SK-N-SH treated with all-trans-retinoic acid at 6 μM for 48 hours (cell line): ENCODE results near the gene SALL1.

Experiments
- ARNTL ChIP-seq: fragments of 450-650 bp; formaldehyde crosslinking; IDR thresholded peaks from 2 replicates; pipeline ENCODE4 v1.5.0; 2020; ENCODE audit warnings: low read depth, mild to moderate bottlenecking, moderate library complexity, borderline replicate concordance
- TOX ChIP-seq: fragments of 250-450 bp; sonication (Bioruptor Pico); IDR thresholded peaks from 2 replicates; pipeline ENCODE4 v1.8.0; 2021; ENCODE audit warnings: mild to moderate bottlenecking, moderate library complexity, borderline replicate concordance
- ZFP3 ChIP-seq: fragments of 250-450 bp; sonication (Bioruptor Pico); IDR thresholded peaks from 2 replicates; pipeline ENCODE4 v1.5.0; 2020; ENCODE audit warnings: mild to moderate bottlenecking, moderate library complexity

DNA sequence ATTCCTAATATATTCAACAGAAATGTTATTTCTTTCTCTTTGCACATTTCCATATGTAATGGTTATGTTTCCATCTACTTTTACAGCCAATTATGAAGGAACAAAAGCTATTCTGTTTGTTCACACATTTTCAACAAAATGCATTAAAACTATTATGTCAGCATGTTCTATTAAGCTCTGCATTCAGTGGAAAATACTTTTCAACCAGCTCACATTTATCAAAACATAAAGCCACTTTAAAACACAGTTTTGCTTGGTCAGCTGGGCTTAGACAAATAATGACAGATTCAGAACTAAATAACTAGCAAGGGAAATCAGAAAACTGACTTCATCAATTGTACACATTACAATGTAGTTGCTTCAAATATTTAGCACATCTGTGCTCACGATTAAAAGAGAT, 6.9 kb downstream of the SALL1 start:
- no peak for TF ChIP-seq ARNTL (CRISPR knock-in tag)
- TF ChIP-seq ZFP3: no peak
- TF ChIP-seq TOX (CRISPR knock-in tag): no peak
